AG08396 (cell line): ENCODE measurements around the gene INSYN1.
"Not testable (repeated sequence)": the region's sequence is repeated elsewhere in the genome, so short reads cannot be mapped to it uniquely, and the experiment has no call there.

Experiments
- DNase-seq: peaks from one replicate; pipeline ENCODE4 v3.0.0; 2012; ENCODE audit warnings: low spot score, mixed read lengths

INSYN1 gene

GRCh38 chr15:73711526-73711925, 41.6 kb downstream of the INSYN1 start:
- DNase-seq = no peak

GRCh38 chr15:73710321-73710720, 42.8 kb downstream of the INSYN1 start:
- DNase-seq = no peak

- no peak for DNase-seq
Measured at GRCh38 chr15:73709686-73710085, 43.5 kb downstream of the INSYN1 start.

GRCh38 chr15:73709241-73709640, 43.9 kb downstream of the INSYN1 start:
- no peak for DNase-seq

- DNase-seq = no peak
Measured at GRCh38 chr15:73708691-73709090, 44.5 kb downstream of the INSYN1 start.

GRCh38 chr15:73704869-73705645, 48.1 kb downstream of the INSYN1 start:
- peak; percentile 75 for DNase-seq

- DNase-seq = not testable (repeated sequence)
Measured at GRCh38 chr15:73704142-73704868, 48.8 kb downstream of the INSYN1 start.

- DNase-seq = not testable (repeated sequence)
Measured at GRCh38 chr15:73703601-73704000, 49.5 kb downstream of the INSYN1 start.

- not testable (repeated sequence) for DNase-seq
Measured at GRCh38 chr15:73702311-73703239, 50.6 kb downstream of the INSYN1 start.

GRCh38 chr15:73700041-73700842, 52.9 kb downstream of the INSYN1 start:
- peak; percentile 81 for DNase-seq

- DNase-seq = no peak
Measured at GRCh38 chr15:73699249-73700040, 53.7 kb downstream of the INSYN1 start.

- DNase-seq = peak; percentile 77
Measured at GRCh38 chr15:73697033-73697467, 56.1 kb downstream of the INSYN1 start.

GRCh38 chr15:73696641-73697001, 56.5 kb downstream of the INSYN1 start:
- no peak for DNase-seq

GRCh38 chr15:73695773-73696640, 57.1 kb downstream of the INSYN1 start:
- no peak for DNase-seq

- peak; percentile 61 for DNase-seq
Measured at GRCh38 chr15:73694419-73694818, 58.7 kb downstream of the INSYN1 start.

- DNase-seq = peak; percentile 76
Measured at GRCh38 chr15:73691396-73691795, 61.8 kb downstream of the INSYN1 start.

GRCh38 chr15:73688455-73688854, 64.7 kb downstream of the INSYN1 start:
- DNase-seq = peak; percentile 27

- no peak for DNase-seq
Measured at GRCh38 chr15:73687351-73687750, 65.8 kb downstream of the INSYN1 start.

GRCh38 chr15:73686781-73687256, 66.3 kb downstream of the INSYN1 start:
- peak; percentile 81 for DNase-seq
